GM12878 (cell line): ENCODE data around the gene RFWD3. TPM values are rescaled to one million over a fixed set of nuclear protein-coding genes. Genes with fewer than 3 reads are reported as not detected.
A peak's percentile ranks its signal among the peaks of the same experiment; 100 is the strongest.

Source experiments
- BCLAF1 ChIP-seq: fragments of 450-650 bp; IDR thresholded peaks from 2 replicates; pipeline ENCODE4 v1.6.1; 2017; ENCODE audit warnings: antibody characterized with exemption, mild to moderate bottlenecking, moderate library complexity
- BHLHE40 ChIP-seq, 2 experiments: fragments of 450-650 bp in 1 of 2; IDR thresholded peaks; 2 replicates each; pipeline ENCODE4 v1.6.1; 2011 to 2017; ENCODE audit warnings: low read depth in 2 of 2, borderline replicate concordance in 1 of 2, improper control_type of control experiment in 1 of 2, low read length in 1 of 2, mild to moderate bottlenecking in 1 of 2
- CREB1 ChIP-seq: IDR thresholded peaks from 2 replicates; pipeline ENCODE4 v1.6.1; 2012; ENCODE audit warnings: low read depth, mild to moderate bottlenecking, inconsistent platforms
- E2F8 ChIP-seq: fragments of 450-650 bp; IDR thresholded peaks from 2 replicates; pipeline ENCODE4 v1.6.1; 2018; ENCODE audit warnings: mild to moderate bottlenecking, low read depth, moderate library complexity; ENCODE audit not compliant: partially characterized antibody
- GABPA ChIP-seq: IDR thresholded peaks from 2 replicates; pipeline ENCODE4 v1.6.1; 2014; ENCODE audit warnings: antibody characterized with exemption, low read depth, mild to moderate bottlenecking, inconsistent platforms
- HCFC1 ChIP-seq: fragments of 150-350 bp; IDR thresholded peaks from 2 replicates; pipeline ENCODE4 v1.6.1; 2014; ENCODE audit warnings: low read length
- IKZF1 ChIP-seq: fragments of 450-650 bp; conservative IDR thresholded peaks from 2 replicates; pipeline ENCODE4 v1.6.1; 2017; ENCODE audit warnings: antibody characterized with exemption, mild to moderate bottlenecking
- NFYA ChIP-seq: IDR thresholded peaks from 2 replicates; pipeline ENCODE4 v1.6.1; 2011; ENCODE audit warnings: low read depth, mild to moderate bottlenecking, low read length, improper control_type of control experiment, borderline replicate concordance
- NR2C1 ChIP-seq: fragments of 450-650 bp; IDR thresholded peaks from 2 replicates; pipeline ENCODE4 v1.6.1; 2017; ENCODE audit warnings: antibody characterized with exemption, mild to moderate bottlenecking, moderate library complexity
- RELB ChIP-seq: fragments of 450-650 bp; IDR thresholded peaks from 2 replicates; pipeline ENCODE4 v1.6.1; 2017; ENCODE audit warnings: low read depth, mild to moderate bottlenecking, moderate library complexity
- ZBTB4 ChIP-seq: fragments of 450-650 bp; formaldehyde crosslinking; IDR thresholded peaks from 2 replicates; pipeline ENCODE4 v1.4.0; 2022; ENCODE audit warnings: mild to moderate bottlenecking, moderate library complexity
- ZBTB40 ChIP-seq: fragments of 450-650 bp; IDR thresholded peaks from 2 replicates; pipeline ENCODE4 v1.6.1; 2016; ENCODE audit warnings: mild to moderate bottlenecking, moderate library complexity, borderline replicate concordance
- polyA plus RNA-seq, 11 experiments: library from polyadenylated mRNA; depleted of rRNA in 4 of 11; unstranded in 6 of 11; stranded (reverse) in 5 of 11; fragments of >200 nt; fragmentation: Nextera tagmentation in 4 of 11; fragmentation: Illumina TruSeq in 1 of 11; extraction: Ambion mirVana in 4 of 11; extraction: Trizol in 1 of 11; gene quantifications; 1 replicate in 1 of 11; 2 replicates in 10 of 11; pipeline versions ENCODE4 v1.2.1 to v1.2.3, GENCODE V29; 2011 to 2016; ENCODE audit warnings: inconsistent platforms in 2 of 11, missing spikeins in 2 of 11, low read depth in 1 of 11
- total RNA-seq, 4 experiments: library from RNA; depleted of rRNA in 3 of 4; stranded (reverse); fragments of >200 nt in 3 of 4; fragmentation: Illumina TruSeq in 1 of 4; extraction: Trizol in 1 of 4; gene quantifications; 2 replicates each; pipeline versions ENCODE4 v1.2.1 to v1.2.3, GENCODE V29; 2013 to 2021

Gene RFWD3
- total and polyA plus RNA-seq, 10 of the 15 experiments (the other 5 are each of a cell fraction or from before 2014, with no cell fraction given): 10.7 to 78.5 (median 51.2) TPM

DNA sequence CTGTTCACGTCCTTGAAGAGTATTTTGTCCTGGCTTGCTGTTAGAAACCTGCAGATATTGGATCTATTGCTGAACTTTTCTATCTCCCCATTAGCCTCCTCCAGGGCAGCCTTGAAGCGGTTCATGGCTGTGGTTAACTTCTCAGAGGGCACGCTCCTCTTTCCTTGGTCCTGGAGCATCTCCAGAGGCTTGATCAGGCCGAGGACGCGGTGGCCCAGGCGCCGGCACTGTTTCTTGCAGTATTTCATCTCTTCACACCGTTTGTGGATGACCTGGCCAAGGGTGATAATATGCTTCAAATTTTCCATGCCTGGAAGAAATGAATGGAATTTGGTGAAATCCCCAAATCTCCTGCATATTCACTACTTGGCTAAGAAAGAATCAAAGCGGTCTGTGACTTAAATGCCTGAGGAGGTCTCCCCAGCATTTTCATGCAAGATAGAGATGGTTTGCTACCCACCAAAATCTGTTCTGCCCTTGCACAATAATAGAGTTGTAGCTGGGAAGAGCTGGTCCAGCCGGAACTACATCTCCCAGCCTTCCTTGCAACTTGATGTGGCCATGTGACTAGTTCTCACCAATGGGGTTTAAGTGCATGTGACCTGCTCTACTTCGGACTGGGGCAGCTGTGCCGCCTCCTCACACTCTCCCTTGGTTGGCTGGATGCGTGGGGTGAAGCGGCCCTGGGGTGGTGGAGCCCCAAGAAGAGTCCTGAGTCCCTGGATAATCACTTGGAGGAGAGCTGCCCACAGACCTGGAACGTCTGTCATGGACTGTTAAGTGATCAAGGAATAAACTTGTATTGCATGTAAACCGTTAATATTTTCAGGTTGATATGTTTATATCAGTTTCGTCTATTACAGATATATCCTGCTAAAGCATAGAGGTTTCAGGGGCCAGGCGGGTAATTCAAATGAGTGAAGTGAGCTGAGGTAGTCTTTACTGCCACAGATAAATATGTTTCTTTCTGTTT, 29.1 kb upstream of the RFWD3 start (continued):
- TF ChIP-seq ZBTB4 (CRISPR knock-in tag) (no peak), E2F8 (no peak), HCFC1 (peak; percentile 92), ZBTB40 (no peak), CREB1 (no peak), IKZF1 (peak; percentile 71), BCLAF1 (no peak), NFYA (peak; percentile 83), RELB (no peak), GABPA (no peak), BHLHE40 (IDR thresholded peaks at IDR 0.05; ENCODE audit: borderline replicate concordance in 1 of 2, low read depth in 2 of 2, low read length in 1 of 2) (peak; percentile 41 to 74; a peak in 2 of 4 replicates), NR2C1 (peak; percentile 21; the same call in 1 of the 2 replicates)
